WI38 (cell line): ENCODE results near the gene TBC1D8.

Source experiments
- H3K4me3 ChIP-seq: 2 replicates; pipeline ENCODE4 v1.5.1; 2011; ENCODE audit warnings: low read depth, mild to moderate bottlenecking, control low read depth, low read length
- CTCF ChIP-seq: IDR thresholded peaks from 2 replicates; pipeline ENCODE4 v1.5.1; 2012; ENCODE audit warnings: low read depth, mild to moderate bottlenecking, control low read depth, low read length

Gene TBC1D8

GRCh38 chr2:100987974-100988373 lies 163.2 kb downstream of the TBC1D8 start:
- no peak overlapping the region for H3K4me3 ChIP-seq
- no peak for TF ChIP-seq CTCF

- no peak for TF ChIP-seq CTCF
- H3K4me3 ChIP-seq: no peak overlapping the region
Measured at GRCh38 chr2:100987536-100987935, 163.6 kb downstream of the TBC1D8 start.

- TF ChIP-seq CTCF: no peak
- H3K4me3 ChIP-seq: no peak overlapping the region
Measured at GRCh38 chr2:100986157-100986556, 165.0 kb downstream of the TBC1D8 start.

- TF ChIP-seq CTCF: peak; percentile 74
- no peak overlapping the region for H3K4me3 ChIP-seq
Measured at GRCh38 chr2:100984892-100985307, 166.3 kb downstream of the TBC1D8 start.

- TF ChIP-seq CTCF: no peak
- H3K4me3 ChIP-seq: no peak overlapping the region
Measured at GRCh38 chr2:100983684-100984310, 167.4 kb downstream of the TBC1D8 start.

GRCh38 chr2:100983201-100983600 lies 168.0 kb downstream of the TBC1D8 start:
- H3K4me3 ChIP-seq: no peak overlapping the region
- TF ChIP-seq CTCF: no peak

- H3K4me3 ChIP-seq: no peak overlapping the region
- no peak for TF ChIP-seq CTCF
Measured at GRCh38 chr2:100982431-100982861, 168.7 kb downstream of the TBC1D8 start.
